Mucosa of descending colon (tissue), 3 donors: Measurements from ENCODE around the gene MAP3K2. TPM values are rescaled to one million over a fixed set of nuclear protein-coding genes. Genes with fewer than 3 reads are reported as not detected.

Experiments
- ATAC-seq: fragments of 200-7000 bp; cut with Tn5 transposase; one replicate; pipeline ENCODE4 v1.9.1; 2020; ENCODE audit warnings: mild to moderate bottlenecking, moderate library complexity
- DNase-seq, 3 donors: peaks; one replicate each; pipeline ENCODE4 v3.0.0-alpha.2; 2020
- H3K36me3 ChIP-seq: fragments of 200-600 bp; one replicate; pipeline ENCODE4 v1.8.0; 2021; ENCODE audit warnings: low read depth, mild to moderate bottlenecking
- H3K4me1 ChIP-seq: fragments of 200-600 bp; one replicate; pipeline ENCODE4 v1.8.0; 2021; ENCODE audit warnings: low read depth, mild to moderate bottlenecking
- H3K4me3 ChIP-seq: fragments of 200-600 bp; one replicate; pipeline ENCODE4 v1.8.0; 2021; ENCODE audit warnings: mild to moderate bottlenecking
- H3K9me3 ChIP-seq: fragments of 200-600 bp; one replicate; pipeline ENCODE4 v1.8.0; 2021; ENCODE audit warnings: mild to moderate bottlenecking
- intact Hi-C, 2 donors: fragments of 100-400 bp; cut with DNase I in 1 of 2; cut with micrococcal nuclease in 1 of 2; formaldehyde crosslinking; loops; one replicate each; pipeline versions ENCODE4 v1.11.0 to v1.11.1; 2022; cut with DNase I, micrococcal nuclease
- total RNA-seq, 3 donors: library from RNA; stranded (reverse); fragmentation: NEBNext Ultra II Directional in 2 of 3; extraction: Animal tissue kit (Norgen Biotek cat#: 25700) in 2 of 3; gene quantifications; one replicate each; pipeline versions ENCODE4 v1.2.1 to v1.2.4, GENCODE V29; 2021 to 2023
- TF ChIP-seq, protein P1 (sequence below): fragments of 200-600 bp; IDR thresholded peaks from one replicate; pipeline ENCODE4 v1.8.0; 2022; ENCODE audit warnings: antibody characterized with exemption, mild to moderate bottlenecking
- donor health status: DM: no; HTN: no; CAD: no; lungs with moderate emphysema.
- donor health status: DM: no; HTN: no; CAD: no.
- donor health status: DM: no; HTN: yes; CAD: no.

The MAP3K2 gene
- total RNA-seq, 3 donors from 2014 or later, result 71.8 to 80.6 (median 77.1) TPM

DNA sequence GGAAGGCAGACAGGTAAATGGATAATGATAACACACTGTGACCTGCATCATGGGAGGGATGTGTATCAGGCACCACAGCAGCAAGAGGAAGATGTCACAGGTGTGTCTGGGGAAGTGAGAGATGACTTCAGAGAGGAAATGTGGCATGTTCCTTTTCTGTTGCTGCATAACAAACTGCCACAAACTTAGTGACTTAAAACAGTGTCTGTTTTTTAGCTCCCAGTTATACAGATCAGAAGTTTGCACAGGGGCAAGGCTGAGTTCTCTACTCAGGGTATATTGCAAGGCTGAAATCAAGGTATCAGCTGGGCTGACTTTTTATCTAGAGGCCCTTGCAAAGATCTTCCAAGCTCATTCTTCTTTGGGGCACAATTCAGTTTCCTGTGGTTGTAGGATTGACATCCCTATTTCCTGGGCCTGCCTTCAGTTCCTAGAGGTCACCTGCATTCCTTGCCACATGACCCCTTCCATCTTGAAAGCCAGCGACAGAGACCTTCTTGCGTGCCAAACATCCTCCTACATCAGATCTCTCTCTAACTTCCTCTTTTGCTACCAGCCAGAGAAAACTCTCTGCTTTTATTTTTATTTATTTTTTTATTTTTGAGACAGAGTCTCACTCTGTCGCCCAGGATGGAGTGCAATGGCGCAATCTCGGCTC, 2.1 kb upstream of the MAP3K2 start:
- H3K4me3 ChIP-seq, result no peak overlapping the region
- TF ChIP-seq, protein P1, sequence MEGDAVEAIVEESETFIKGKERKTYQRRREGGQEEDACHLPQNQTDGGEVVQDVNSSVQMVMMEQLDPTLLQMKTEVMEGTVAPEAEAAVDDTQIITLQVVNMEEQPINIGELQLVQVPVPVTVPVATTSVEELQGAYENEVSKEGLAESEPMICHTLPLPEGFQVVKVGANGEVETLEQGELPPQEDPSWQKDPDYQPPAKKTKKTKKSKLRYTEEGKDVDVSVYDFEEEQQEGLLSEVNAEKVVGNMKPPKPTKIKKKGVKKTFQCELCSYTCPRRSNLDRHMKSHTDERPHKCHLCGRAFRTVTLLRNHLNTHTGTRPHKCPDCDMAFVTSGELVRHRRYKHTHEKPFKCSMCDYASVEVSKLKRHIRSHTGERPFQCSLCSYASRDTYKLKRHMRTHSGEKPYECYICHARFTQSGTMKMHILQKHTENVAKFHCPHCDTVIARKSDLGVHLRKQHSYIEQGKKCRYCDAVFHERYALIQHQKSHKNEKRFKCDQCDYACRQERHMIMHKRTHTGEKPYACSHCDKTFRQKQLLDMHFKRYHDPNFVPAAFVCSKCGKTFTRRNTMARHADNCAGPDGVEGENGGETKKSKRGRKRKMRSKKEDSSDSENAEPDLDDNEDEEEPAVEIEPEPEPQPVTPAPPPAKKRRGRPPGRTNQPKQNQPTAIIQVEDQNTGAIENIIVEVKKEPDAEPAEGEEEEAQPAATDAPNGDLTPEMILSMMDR, result no peak
- intact Hi-C loops, result no loop called here
- peaks cover 10% of the 10 kb centered on the region for H3K4me1 ChIP-seq
- ATAC-seq, result no peak
- no peaks in the 10 kb centered on the region for H3K9me3 ChIP-seq
- no peak for DNase-seq
- no peaks in the 10 kb centered on the region for H3K36me3 ChIP-seq

- peak; percentile 2 for ATAC-seq
- no peak overlapping the region for H3K4me3 ChIP-seq
Observed at GRCh38 chr2:127388423-127389164, 819 bp upstream of the MAP3K2 start.

GRCh38 chr2:127386764-127387654, 766 bp downstream of the MAP3K2 start:
- Histone ChIP-seq H3K4me1 (peaks cover 10% of the 10 kb centered on the region), H3K9me3 (no peaks in the 10 kb centered on the region), H3K36me3 (no peaks in the 10 kb centered on the region), H3K4me3 (peak overlapping the region; percentile 86)
- TF ChIP-seq, protein P1, result no peak
- ATAC-seq, result peak; percentile 91
- peak; percentile 84 to 95 (median 86) for DNase-seq
- intact Hi-C loops, result no loop called here

More at GRCh38 chr2:127388423-127389164, 819 bp upstream of the MAP3K2 start:
- no peak for DNase-seq
- intact Hi-C loops, result no loop called here
- TF ChIP-seq, protein P1, result no peak
- Histone ChIP-seq H3K9me3 (no peaks in the 10 kb centered on the region), H3K4me1 (peaks cover 10% of the 10 kb centered on the region), H3K36me3 (no peaks in the 10 kb centered on the region)

DNA sequence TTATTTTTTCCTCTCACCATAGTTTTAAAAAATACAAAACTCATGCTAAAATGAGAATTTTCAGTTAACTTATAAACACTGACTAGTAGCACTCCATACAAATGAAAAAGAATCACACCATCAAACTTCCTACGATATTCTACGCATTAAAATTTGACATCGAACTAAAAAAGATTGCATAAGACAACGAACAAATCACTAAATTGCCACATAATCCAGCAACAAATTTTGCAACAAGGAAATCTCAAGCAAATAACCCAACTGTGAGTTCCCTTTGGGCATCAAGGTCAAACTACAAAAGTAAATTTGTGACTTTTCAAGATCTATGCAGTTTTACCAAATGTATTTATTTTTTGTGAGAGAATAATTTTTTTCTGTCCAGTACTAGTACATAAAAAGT, 1.5 kb downstream of the MAP3K2 start:
- DNase-seq, result no peak
- H3K4me3 ChIP-seq, result no peak overlapping the region
- H3K4me1 ChIP-seq, result peaks cover 10% of the 10 kb centered on the region
- TF ChIP-seq, protein P1, result no peak
- ATAC-seq, result no peak
- no peaks in the 10 kb centered on the region for H3K9me3 ChIP-seq
- intact Hi-C loops, result no loop called here
- H3K36me3 ChIP-seq, result no peaks in the 10 kb centered on the region

DNA sequence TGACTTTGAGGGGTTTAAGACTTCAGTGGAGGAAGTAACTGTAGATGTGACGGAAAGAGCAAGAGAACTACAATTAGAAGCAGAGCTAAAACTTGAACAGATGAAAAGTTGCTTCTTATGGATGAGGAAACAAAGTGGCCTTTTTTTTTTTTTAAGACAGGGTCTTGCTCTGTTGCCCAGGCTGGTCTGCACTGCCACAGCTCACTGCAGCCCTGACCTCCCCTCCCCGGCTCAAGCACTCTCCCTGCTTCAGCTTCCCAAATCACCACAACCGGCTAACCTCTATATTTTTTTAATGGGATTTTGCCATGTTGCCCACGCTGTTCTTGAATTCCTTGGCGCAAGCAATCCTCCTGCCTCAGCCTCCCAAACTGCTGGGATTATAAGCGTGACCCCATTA, 3.2 kb downstream of the MAP3K2 start:
- ATAC-seq (no peak), DNase-seq (no peak)
- no peak overlapping the region for H3K4me3 ChIP-seq
- intact Hi-C loops, result no loop called here
- TF ChIP-seq, protein P1, result no peak
- H3K4me1 ChIP-seq, result peaks cover 10% of the 10 kb centered on the region
- H3K36me3 ChIP-seq, result no peaks in the 10 kb centered on the region
- no peaks in the 10 kb centered on the region for H3K9me3 ChIP-seq
